Stomach (tissue), 9 donors: ENCODE results near the gene FBRSL1. TPM values are rescaled to one million over a fixed set of nuclear protein-coding genes. Genes with fewer than 3 reads are reported as not detected.

Experiments
- DNase-seq, 2 donors: peaks; one replicate each; pipeline versions ENCODE4 v3.0.0 to v3.0.0-alpha.2; 2013 to 2019
- H3K27ac ChIP-seq, 5 donors: fragments of 200-600 bp in 4 of 5; sonication (generic) in 4 of 5; one replicate each; pipeline ENCODE4 v1.5.1; 2013 to 2019; ENCODE audit warnings: mild to moderate bottlenecking in 1 of 5, moderate library complexity in 1 of 5
- H3K27me3 ChIP-seq, 3 donors: fragments of 200-600 bp; sonication (generic); one replicate each; pipeline ENCODE4 v1.5.1; 2017 to 2019; ENCODE audit warnings: mixed run types in 1 of 3
- H3K36me3 ChIP-seq, 4 donors: fragments of 200-600 bp; sonication (generic); 1 replicate in 3 of 4; 2 replicates in 1 of 4; pipeline ENCODE4 v1.5.1; 2016 to 2019
- H3K4me1 ChIP-seq, 4 donors: fragments of 200-600 bp; sonication (generic); one replicate each; pipeline ENCODE4 v1.5.1; 2016 to 2019
- H3K4me3 ChIP-seq, 4 donors: fragments of 200-600 bp; sonication (generic) in 3 of 4; one replicate each; pipeline ENCODE4 v1.5.1; 2016 to 2019; ENCODE audit warnings: mild to moderate bottlenecking in 1 of 4
- H3K9me3 ChIP-seq, 4 donors: fragments of 200-600 bp; sonication (generic); one replicate each; pipeline ENCODE4 v1.5.1; 2016 to 2019
- CTCF ChIP-seq, 7 experiments: fragments of 450-650 bp in 4 of 7; fragments of 200-600 bp in 3 of 7; sonication (generic) in 3 of 7; IDR thresholded peaks; one replicate each; pipeline ENCODE4 v1.5.1; 2016 to 2019; ENCODE audit warnings: antibody characterized with exemption in 7 of 7, control low read depth in 2 of 7, mild to moderate bottlenecking in 1 of 7
- EP300 ChIP-seq: sonication (generic); formaldehyde crosslinking; IDR thresholded peaks from one replicate; pipeline ENCODE4 v1.6.1; 2017; ENCODE audit warnings: antibody characterized with exemption
- POLR2A ChIP-seq, 4 donors: fragments of 450-650 bp; IDR thresholded peaks; one replicate each; pipeline ENCODE4 v1.6.1; 2016; ENCODE audit warnings: antibody characterized with exemption in 4 of 4, control low read depth in 2 of 4, mild to moderate bottlenecking in 1 of 4, moderate library complexity in 1 of 4
- POLR2AphosphoS5 ChIP-seq, 3 donors: sonication (generic); formaldehyde crosslinking; IDR thresholded peaks; one replicate each; pipeline ENCODE4 v1.6.1; 2016; ENCODE audit warnings: antibody characterized with exemption in 3 of 3
- WGBS, 5 donors: extraction: QIAGEN DNeasy Blood & Tissue Kit in 3 of 5; methylation state at CpG; one replicate each; pipeline versions ENCODE4 v1.1.5 to v1.1.7; 2013 to 2018; 5-methylcytosine and 5-hydroxymethylcytosine counted together
- intact Hi-C: fragments of 100-400 bp; cut with DNase I; formaldehyde crosslinking; loops from one replicate; pipeline ENCODE4 v1.15.1; 2023; ENCODE audit warnings: low total_unique reads
- polyA plus RNA-seq, 3 donors: library from polyadenylated mRNA; stranded (reverse); fragments of 200-250 nt; gene quantifications; one replicate each; pipeline ENCODE4 v1.2.3, GENCODE V29; 2013
- total RNA-seq, 5 donors: library from RNA; depleted of rRNA; stranded (reverse); fragments of >200 nt; gene quantifications; one replicate each; pipeline versions ENCODE4 v1.1.0 to v1.2.3, GENCODE V29; 2014 to 2016
- donor health status: healthy with polysubstance abuse.
- donor health status: Bipolar disorder and iron deficiency.
- donor health status: healthy.

FBRSL1 gene
- total and polyA plus RNA-seq, 8 donors: 5.3 to 110 (median 15.7) TPM

GRCh38 chr12:132488127-132489077, 1.5 kb upstream of the FBRSL1 start:
- H3K4me3 ChIP-seq: peak overlapping the region; percentile 78 to 91 (median 84)
- no peak for TF ChIP-seq POLR2A (IDR thresholded peaks at IDR 0.05)
- no peak for TF ChIP-seq CTCF (IDR thresholded peaks at IDR 0.05)
- TF ChIP-seq POLR2AphosphoS5 (IDR thresholded peaks at IDR 0.05): no peak
- no peak for TF ChIP-seq EP300
- WGBS, 5 donors: 26 to 53% (median 33%) methylated on average over 17 to 23 of the region's 23 CpGs

DNA sequence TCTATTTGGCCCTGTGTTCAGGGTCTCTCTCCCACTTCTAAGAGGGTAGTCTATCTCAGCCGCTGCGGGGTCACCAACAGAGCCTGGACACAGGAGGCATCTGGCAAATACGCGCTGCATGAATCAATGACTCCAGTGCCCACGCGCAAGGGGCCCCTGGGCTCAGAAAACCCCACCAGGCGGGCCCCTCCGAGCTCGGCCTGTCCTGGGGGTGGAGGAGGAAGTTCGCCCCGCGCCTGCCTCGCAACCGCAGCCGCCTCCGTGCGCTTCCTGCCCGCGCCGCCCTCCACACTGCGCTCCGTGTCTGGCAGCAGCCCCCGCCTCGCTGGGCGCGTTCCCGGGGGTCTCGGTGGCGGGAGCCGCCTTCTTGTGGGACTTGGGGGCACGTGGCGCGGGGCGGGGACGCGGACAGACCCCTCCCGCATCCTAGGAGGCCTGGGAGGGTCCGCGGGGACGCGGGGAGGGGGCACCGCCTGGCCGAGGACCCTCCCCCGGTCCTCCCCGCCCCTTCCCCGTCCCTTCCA, 811 bp upstream of the FBRSL1 start:
- Histone ChIP-seq H3K27ac (peak overlapping the region; percentile 48 to 91 (median 88)), H3K27me3 (no peaks in the 10 kb centered on the region), H3K4me1 (peaks cover 37 to 49% (median 48%) of the 10 kb centered on the region in 4 donors), H3K36me3 (no peaks in the 10 kb centered on the region), H3K9me3 (no peaks in the 10 kb centered on the region), H3K4me3 (peak overlapping the region; percentile 78 to 91 (median 84))
- 1 to 3% (median 2%) methylated on average over 32 to 46 of the region's 46 CpGs; no CpG with 5 or more reads in 1 of the 5 donors for WGBS, 5 donors
- no peak for TF ChIP-seq POLR2AphosphoS5 (IDR thresholded peaks at IDR 0.05)
- DNase-seq: peak; percentile 52 to 85
- intact Hi-C loops: no loop called here

More at GRCh38 chr12:132488127-132489077, 1.5 kb upstream of the FBRSL1 start:
- DNase-seq: peak in 1 of 2 donors; percentile 80
- H3K27me3 ChIP-seq: no peaks in the 10 kb centered on the region
- intact Hi-C loops: no loop called here
- no peaks in the 10 kb centered on the region for H3K9me3 ChIP-seq
- H3K27ac ChIP-seq: peak overlapping the region; percentile 48 to 91 (median 88)
- H3K4me1 ChIP-seq: peaks cover 30 to 41% (median 41%) of the 10 kb centered on the region in 4 donors
- no peaks in the 10 kb centered on the region for H3K36me3 ChIP-seq

GRCh38 chr12:132490422-132491137, 629 bp downstream of the FBRSL1 start:
- peak in 1 of 2 donors; percentile 65 for DNase-seq
- Histone ChIP-seq H3K4me1 (peaks cover 52 to 63% (median 63%) of the 10 kb centered on the region in 4 donors), H3K4me3 (peak overlapping the region; percentile 55 to 81 (median 70)), H3K27me3 (no peaks in the 10 kb centered on the region), H3K27ac (peak overlapping the region; percentile 61 to 84 (median 80)), H3K9me3 (no peaks in the 10 kb centered on the region), H3K36me3 (no peaks in the 10 kb centered on the region)
- TF ChIP-seq POLR2A (IDR thresholded peaks at IDR 0.05) (no peak), EP300 (no peak), CTCF (IDR thresholded peaks at IDR 0.05) (no peak), POLR2AphosphoS5 (IDR thresholded peaks at IDR 0.05) (no peak)
- intact Hi-C loops: no loop called here
- 0 to 1% (median 1%) methylated on average over 1 to 110 of the region's 110 CpGs for WGBS, 5 donors

DNA sequence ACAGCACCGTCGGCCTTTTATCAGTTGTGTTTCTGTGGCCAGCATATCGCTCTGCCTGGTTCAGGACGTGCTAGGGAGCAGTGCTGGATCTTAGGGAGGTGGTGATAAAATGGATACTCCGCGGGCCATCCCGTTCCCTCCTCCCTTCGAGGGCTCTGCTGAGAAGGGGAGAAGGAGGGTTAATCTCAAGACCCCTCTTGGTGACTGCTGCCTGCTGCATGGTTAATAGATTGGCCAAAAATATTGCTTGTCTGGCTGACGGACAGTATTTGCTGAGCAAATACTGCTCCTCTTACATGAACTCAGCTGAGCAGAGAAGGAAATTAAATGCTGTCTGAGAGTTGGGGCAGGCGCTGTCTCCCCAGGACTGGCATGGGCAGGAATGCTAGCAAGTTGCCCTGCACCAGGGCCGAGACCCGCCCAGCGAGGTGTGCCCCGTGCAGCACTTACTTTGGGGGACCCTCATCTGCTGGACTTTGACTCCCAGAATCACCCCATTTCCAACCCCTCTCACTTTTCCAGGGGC, 1.2 kb downstream of the FBRSL1 start:
- no peaks in the 10 kb centered on the region for H3K9me3 ChIP-seq
- H3K27ac ChIP-seq: peak overlapping the region; percentile 61 to 84 (median 80)
- peak overlapping the region; percentile 55 to 81 (median 70) for H3K4me3 ChIP-seq
- TF ChIP-seq POLR2A (IDR thresholded peaks at IDR 0.05) (no peak), EP300 (no peak)
- no peaks in the 10 kb centered on the region for H3K27me3 ChIP-seq
- no peak for DNase-seq
- no peaks in the 10 kb centered on the region for H3K36me3 ChIP-seq
- 4 to 17% (median 13%) methylated on average over 10 to 14 of the region's 14 CpGs for WGBS, 5 donors
- peaks cover 58 to 69% (median 69%) of the 10 kb centered on the region in 4 donors for H3K4me1 ChIP-seq
- intact Hi-C loops: no loop called here
